ENCODE results near the gene RIPK3. TPM values are rescaled to one million over a fixed set of nuclear protein-coding genes. Genes with fewer than 3 reads are reported as not detected.

The RIPK3 gene
- total and polyA plus RNA-seq, 2 of the 8 experiments (the other 6 are each of a cell fraction or from before 2014, with no cell fraction given) = 0.24 to 0.39 TPM

- Histone ChIP-seq H2AFZ (ENCODE audit: low read length) (no peak overlapping the region), H3K4me3 (ENCODE audit: extremely low read depth in 1 of 4, insufficient read depth in 2 of 4, low read depth in 3 of 4, low read length in 4 of 4) (no peak overlapping the region)
- 77% methylated on average over 5 of the region's 5 CpGs; no CpG with 5 or more reads in 1 of the 2 experiments for WGBS, 2 experiments (ENCODE audit: extremely low coverage in 1 of 2, insufficient coverage in 1 of 2, insufficient read length in 1 of 2, insufficient replicate concordance in 2 of 2, low coverage in 1 of 2, low lambda C conversion rate in 2 of 2, missing lambda C conversion rate in 1 of 2)
Measured at GRCh38 chr14:24325041-24325530, 14.7 kb downstream of the RIPK3 start.

More at GRCh38 chr14:24325041-24325530, 14.7 kb downstream of the RIPK3 start:
- DNase-seq (ENCODE audit: low read depth in 1 of 2, low spot score in 2 of 2) = no peak
- POLR2A ChIA-PET (ENCODE audit: partially characterized antibody) = interaction anchor here (0.6 to 1.4 kb wide), 3 partner anchors 10 to 113 kb away, joined by 3 read pairs; partner anchors contain the start of gene ADCY4
- no peak overlapping the region for H3K27ac ChIP-seq (ENCODE audit: low read depth, low read length)
- no peak overlapping the region for H3K23ac ChIP-seq (ENCODE audit: insufficient read length)
- no peak overlapping the region for H4K5ac ChIP-seq (ENCODE audit: insufficient read length, low read depth, low read length)
- H2BK120ac ChIP-seq (replicated peaks; ENCODE audit: low read depth, low read length) = no peak overlapping the region
- no peaks in the 10 kb centered on the region for H3K36me3 ChIP-seq (ENCODE audit: control insufficient read depth in 2 of 4, insufficient read depth in 4 of 4, low read length in 3 of 4)
- no peak overlapping the region for H3K18ac ChIP-seq (ENCODE audit: extremely low read depth, low read length)
- H4K91ac ChIP-seq (replicated peaks; ENCODE audit: insufficient read length, low read length) = no peak overlapping the region
- H3K79me1 ChIP-seq (ENCODE audit: low read depth, low read length) = no peaks in the 10 kb centered on the region
- H2BK15ac ChIP-seq (ENCODE audit: low read length) = no peak overlapping the region
- H2BK12ac ChIP-seq (ENCODE audit: low read depth, low read length) = no peak overlapping the region
- no peak overlapping the region for H3K14ac ChIP-seq (ENCODE audit: insufficient read length)
- no peaks in the 10 kb centered on the region for H3K9me3 ChIP-seq (ENCODE audit: insufficient read depth in 2 of 2, low read depth in 1 of 2, low read length in 1 of 2)
- no peaks in the 10 kb centered on the region; the same call in 1 of the 2 replicates for H3K23me2 ChIP-seq (ENCODE audit: low read depth, low read length)
- H3K4ac ChIP-seq (replicated peaks; ENCODE audit: insufficient read length, low read depth, low read length) = no peak overlapping the region
- H2BK20ac ChIP-seq (ENCODE audit: low read length) = no peak overlapping the region
- no peak overlapping the region for H2AK5ac ChIP-seq (ENCODE audit: low read depth, low read length)
- H3K79me2 ChIP-seq (ENCODE audit: control insufficient read depth in 1 of 2, insufficient read depth in 2 of 2, low read length in 2 of 2) = no peaks in the 10 kb centered on the region
- H4K8ac ChIP-seq (ENCODE audit: extremely low read depth, insufficient read depth, low read length) = no peak overlapping the region
- H3K56ac ChIP-seq (replicated peaks; ENCODE audit: insufficient read length, low read depth, low read length) = no peak overlapping the region
- H3K9ac ChIP-seq (replicated peaks in 1 of 4; ENCODE audit: extremely low read depth in 1 of 4, low read depth in 3 of 4, low read length in 3 of 4) = no peak overlapping the region
- peaks cover 0 to 29% (median 10%) of the 10 kb centered on the region in 4 experiments; a peak in 5 of 7 replicates for H3K27me3 ChIP-seq (replicated peaks in 1 of 4; ENCODE audit: control insufficient read depth in 3 of 4, extremely low read depth in 1 of 4, insufficient read depth in 3 of 4, low read length in 3 of 4)
- TF ChIP-seq CHD1 (IDR thresholded peaks at IDR 0.05; ENCODE audit: low read depth, low read length) (no peak), SP2 (IDR thresholded peaks at IDR 0.05; ENCODE audit: low read length) (no peak), KDM5A (IDR thresholded peaks at IDR 0.05; ENCODE audit: low read length) (no peak), PHF8 (conservative IDR thresholded peaks at IDR 0.05; ENCODE audit: low read depth, low read length) (no peak), ATF3 (IDR thresholded peaks at IDR 0.05; ENCODE audit: insufficient read depth, low read depth, low read length) (no peak), MAFK (IDR thresholded peaks at IDR 0.05; ENCODE audit: low read depth, low read length) (no peak), SUZ12 (IDR thresholded peaks at IDR 0.05; ENCODE audit: low read length) (no peak), ATF2 (IDR thresholded peaks at IDR 0.05; ENCODE audit: low read length) (no peak), POLR2AphosphoS5 (IDR thresholded peaks at IDR 0.05; ENCODE audit: low read depth, low read length) (no peak), POLR2A (IDR thresholded peaks at IDR 0.05; ENCODE audit: control extremely low read depth in 1 of 2, low read depth in 2 of 2, low read length in 2 of 2) (no peak), RFX5 (IDR thresholded peaks at IDR 0.05; ENCODE audit: borderline replicate concordance, low read depth, low read length) (no peak)
- FAIRE-seq = no peak
- H3K4me1 ChIP-seq (replicated peaks in 1 of 4; ENCODE audit: control insufficient read depth in 3 of 4, insufficient read depth in 4 of 4, low read length in 3 of 4) = no peaks in the 10 kb centered on the region
- no peak overlapping the region for H2BK5ac ChIP-seq (ENCODE audit: low read depth, low read length)
- CTCF ChIA-PET (ENCODE audit: partially characterized antibody) = interaction anchor here (1.0 to 27.8 kb wide), 5 partner anchors 13 to 102 kb away, joined by 3 to 664 read pairs (median 4); partner anchors contain the start of genes CBLN3, CIDEB, KHNYN and LTB4R
- no peaks in the 10 kb centered on the region for H4K20me1 ChIP-seq (replicated peaks in 1 of 2; ENCODE audit: control insufficient read depth in 1 of 2, insufficient read depth in 2 of 2, low read length in 2 of 2)
- no peak overlapping the region for H3K4me2 ChIP-seq (ENCODE audit: insufficient read depth in 1 of 2, low read depth in 2 of 2, low read length in 2 of 2)
